WTC11 (cell line): Measurements from ENCODE around the gene RGSL1.

ENCODE experiments used
- ATF3 ChIP-seq: sonication (generic); formaldehyde crosslinking; conservative IDR thresholded peaks from 2 replicates; pipeline ENCODE4 v1.8.1; 2022; ENCODE audit warnings: mild to moderate bottlenecking, missing genetic modification reagents
- CBFB ChIP-seq: sonication (generic); formaldehyde crosslinking; IDR thresholded peaks from 2 replicates; pipeline ENCODE4 v1.8.1; 2022; ENCODE audit warnings: mild to moderate bottlenecking, low read depth, missing genetic modification reagents
- CTCF ChIP-seq: fragments of 200-600 bp; IDR thresholded peaks from 2 replicates; pipeline ENCODE4 v1.8.0; 2022; ENCODE audit warnings: antibody characterized with exemption
- E2F1 ChIP-seq: sonication (generic); formaldehyde crosslinking; IDR thresholded peaks from 2 replicates; pipeline ENCODE4 v1.8.0; 2022; ENCODE audit warnings: mild to moderate bottlenecking, missing genetic modification reagents
- NFYB ChIP-seq: sonication (generic); formaldehyde crosslinking; conservative IDR thresholded peaks from 2 replicates; pipeline ENCODE4 v1.8.0; 2022; ENCODE audit warnings: low read depth, missing genetic modification reagents
- SP1 ChIP-seq: sonication (generic); formaldehyde crosslinking; conservative IDR thresholded peaks from 2 replicates; pipeline ENCODE4 v1.8.1; 2022; ENCODE audit warnings: missing genetic modification reagents
- TCF7 ChIP-seq: sonication (generic); formaldehyde crosslinking; IDR thresholded peaks from 2 replicates; pipeline ENCODE4 v1.8.0; 2022; ENCODE audit warnings: mild to moderate bottlenecking, low read depth, missing genetic modification reagents, moderate library complexity
- TP53 ChIP-seq: sonication (generic); formaldehyde crosslinking; IDR thresholded peaks from 2 replicates; pipeline ENCODE4 v1.8.1; 2023; ENCODE audit warnings: mild to moderate bottlenecking, missing genetic modification reagents
- USF2 ChIP-seq: sonication (generic); formaldehyde crosslinking; IDR thresholded peaks from 2 replicates; pipeline ENCODE4 v1.8.1; 2023; ENCODE audit warnings: mild to moderate bottlenecking, missing genetic modification reagents, moderate library complexity
- ZBTB21 ChIP-seq: sonication (generic); formaldehyde crosslinking; IDR thresholded peaks from 2 replicates; pipeline ENCODE4 v1.8.1; 2023; ENCODE audit warnings: mild to moderate bottlenecking, missing genetic modification reagents, borderline replicate concordance
- ZNF263 ChIP-seq: sonication (generic); formaldehyde crosslinking; IDR thresholded peaks from 2 replicates; pipeline ENCODE4 v1.8.1; 2022; ENCODE audit warnings: low read depth, mild to moderate bottlenecking, moderate library complexity, missing genetic modification reagents
- TF ChIP-seq, protein P1 (sequence below): sonication (generic); formaldehyde crosslinking; IDR thresholded peaks from 2 replicates; pipeline ENCODE4 v1.8.1; 2023; ENCODE audit warnings: mild to moderate bottlenecking, missing genetic modification reagents, moderate library complexity

GRCh38 chr1:182476625-182477024 is 26.7 kb downstream of the RGSL1 start:
- TF ChIP-seq TCF7 (CRISPR knock-in tag) (no peak), CTCF (no peak), SP1 (CRISPR knock-in tag) (no peak), ZBTB21 (no peak), CBFB (CRISPR knock-in tag) (no peak), NFYB (CRISPR knock-in tag) (no peak), ZNF263 (CRISPR knock-in tag) (no peak), TP53 (CRISPR knock-in tag) (no peak), E2F1 (no peak), USF2 (CRISPR knock-in tag) (no peak), ATF3 (no peak)
- TF ChIP-seq, protein P1, sequence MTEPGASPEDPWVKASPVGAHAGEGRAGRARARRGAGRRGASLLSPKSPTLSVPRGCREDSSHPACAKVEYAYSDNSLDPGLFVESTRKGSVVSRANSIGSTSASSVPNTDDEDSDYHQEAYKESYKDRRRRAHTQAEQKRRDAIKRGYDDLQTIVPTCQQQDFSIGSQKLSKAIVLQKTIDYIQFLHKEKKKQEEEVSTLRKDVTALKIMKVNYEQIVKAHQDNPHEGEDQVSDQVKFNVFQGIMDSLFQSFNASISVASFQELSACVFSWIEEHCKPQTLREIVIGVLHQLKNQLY (CRISPR knock-in tag): no peak
